H1 (cell line): Measurements from ENCODE around the gene TSPAN3. TPM values are rescaled to one million over a fixed set of nuclear protein-coding genes. Genes with fewer than 3 reads are reported as not detected.
A peak's percentile ranks its signal among the peaks of the same experiment; 100 is the strongest.

Experiments used
- CTCF ChIA-PET: fragments of 300-600 bp; sonication (Branson Sonifier 250); formaldehyde crosslinking; loops from one replicate; lab custom pipeline; 2021; ENCODE audit not compliant: partially characterized antibody; lab: Charles Lee
- POLR2A ChIA-PET: fragments of 300-600 bp; sonication (Branson Sonifier 250); formaldehyde crosslinking; loops from one replicate; lab custom pipeline; 2021; ENCODE audit warnings: inconsistent platforms; ENCODE audit not compliant: partially characterized antibody; lab: Charles Lee
- DNase-seq, 2 experiments: peaks; one replicate each; pipeline versions ENCODE4 v3.0.0 to v3.0.0-alpha.2; 2010 to 2022; ENCODE audit warnings: low spot score in 2 of 2, low read depth in 1 of 2, mixed read lengths in 1 of 2
- FAIRE-seq: peaks from 2 replicates; lab custom pipeline; 2011; peaks lifted over from hg19 to GRCh38; lab: Jason Lieb, UNC
- H2AFZ ChIP-seq: 2 replicates; pipeline ENCODE4 v1.8.1; 2012; ENCODE audit warnings: low read length, inconsistent platforms
- H2AK5ac ChIP-seq: 2 replicates; pipeline ENCODE4 v1.6.1; 2013; ENCODE audit warnings: low read depth, low read length
- H2BK120ac ChIP-seq: replicated peaks from 2 replicates; pipeline ENCODE3; 2013; ENCODE audit warnings: low read depth, low read length, inconsistent platforms
- H2BK12ac ChIP-seq: 2 replicates; pipeline ENCODE4 v1.6.1; 2013; ENCODE audit warnings: low read depth, low read length
- H2BK15ac ChIP-seq: 2 replicates; pipeline ENCODE4 v1.6.1; 2013; ENCODE audit warnings: low read length
- H2BK20ac ChIP-seq: 2 replicates; pipeline ENCODE4 v1.6.1; 2013; ENCODE audit warnings: low read length
- H2BK5ac ChIP-seq: 2 replicates; pipeline ENCODE4 v1.6.1; 2013; ENCODE audit warnings: low read depth, low read length
- H3K14ac ChIP-seq: 2 replicates; pipeline ENCODE4 v1.6.1; 2013; ENCODE audit warnings: inconsistent platforms; ENCODE audit not compliant: insufficient read length
- H3K18ac ChIP-seq: 2 replicates; pipeline ENCODE4 v1.6.1; 2013; ENCODE audit warnings: low read length; ENCODE audit errors: extremely low read depth
- H3K23ac ChIP-seq: 2 replicates; pipeline ENCODE4 v1.6.1; 2013; ENCODE audit warnings: inconsistent platforms; ENCODE audit not compliant: insufficient read length
- H3K23me2 ChIP-seq: 2 replicates; pipeline ENCODE4 v1.6.1; 2013; ENCODE audit warnings: low read depth, low read length
- H3K27ac ChIP-seq: 2 replicates; pipeline ENCODE4 v1.6.1; 2011; ENCODE audit warnings: low read depth, low read length, inconsistent platforms
- H3K27me3 ChIP-seq, 4 experiments: replicated peaks in 1 of 4; 1 replicate in 1 of 4; 2 replicates in 3 of 4; pipeline versions ENCODE4 v1.6.1 to v1.8.1; 2011 to 2013; ENCODE audit warnings: low read length in 3 of 4, mild to moderate bottlenecking in 3 of 4, inconsistent platforms in 2 of 4, mixed read lengths in 2 of 4, moderate library complexity in 1 of 4; ENCODE audit not compliant: control insufficient read depth in 3 of 4, insufficient read depth in 3 of 4; ENCODE audit errors: extremely low read depth in 1 of 4
- H3K36me3 ChIP-seq, 4 experiments: 2 replicates each; pipeline versions ENCODE4 v1.6.1 to v1.8.1; 2011 to 2013; ENCODE audit warnings: mild to moderate bottlenecking in 4 of 4, low read length in 3 of 4, moderate library complexity in 2 of 4, control low read depth in 1 of 4, inconsistent platforms in 1 of 4; ENCODE audit not compliant: insufficient read depth in 4 of 4, control insufficient read depth in 2 of 4
- H3K4ac ChIP-seq: replicated peaks from 2 replicates; pipeline ENCODE3; 2013; ENCODE audit warnings: low read length, low read depth, mixed read lengths, inconsistent platforms; ENCODE audit not compliant: insufficient read length
- H3K4me1 ChIP-seq, 4 experiments: replicated peaks in 1 of 4; 1 replicate in 1 of 4; 2 replicates in 3 of 4; pipeline versions ENCODE4 v1.6.1 to v1.8.1; 2011 to 2013; ENCODE audit warnings: low read length in 3 of 4, inconsistent platforms in 2 of 4, mixed read lengths in 1 of 4; ENCODE audit not compliant: insufficient read depth in 4 of 4, control insufficient read depth in 3 of 4
- H3K4me2 ChIP-seq, 2 experiments: 2 replicates each; pipeline versions ENCODE4 v1.6.1 to v1.8.1; 2011 to 2013; ENCODE audit warnings: low read depth in 2 of 2, low read length in 2 of 2, control low read depth in 1 of 2, inconsistent platforms in 1 of 2, mild to moderate bottlenecking in 1 of 2; ENCODE audit not compliant: insufficient read depth in 1 of 2
- H3K4me3 ChIP-seq, 4 experiments: fragments of 200-600, 300-600 bp in 1 of 4; sonication (generic), shearing (Covaris generic), sonication (Bioruptor Twin) in 1 of 4; 2 replicates each; pipeline versions ENCODE4 v1.5.1 to v1.8.1; 2011 to 2016; ENCODE audit warnings: low read length in 4 of 4, low read depth in 3 of 4, control low read depth in 2 of 4, inconsistent platforms in 2 of 4, mild to moderate bottlenecking in 2 of 4, mixed read lengths in 1 of 4, moderate library complexity in 1 of 4; ENCODE audit not compliant: insufficient read depth in 2 of 4; ENCODE audit errors: extremely low read depth in 1 of 4
- H3K56ac ChIP-seq: replicated peaks from 2 replicates; pipeline ENCODE3; 2013; ENCODE audit warnings: low read depth, mild to moderate bottlenecking, mixed read lengths, low read length, inconsistent platforms; ENCODE audit not compliant: insufficient read length
- H3K79me1 ChIP-seq: 2 replicates; pipeline ENCODE4 v1.6.1; 2013; ENCODE audit warnings: low read depth, low read length, control low read depth
- H3K79me2 ChIP-seq, 2 experiments: 2 replicates each; pipeline versions ENCODE4 v1.6.1 to v1.8.1; 2012 to 2013; ENCODE audit warnings: low read length in 2 of 2, mild to moderate bottlenecking in 2 of 2, inconsistent platforms in 1 of 2; ENCODE audit not compliant: insufficient read depth in 2 of 2, control insufficient read depth in 1 of 2
- H3K9ac ChIP-seq, 4 experiments: replicated peaks in 1 of 4; 1 replicate in 1 of 4; 2 replicates in 3 of 4; pipeline versions ENCODE4 v1.6.1 to v1.8.1; 2011 to 2013; ENCODE audit warnings: low read depth in 3 of 4, low read length in 3 of 4, control low read depth in 2 of 4, mild to moderate bottlenecking in 2 of 4, moderate library complexity in 2 of 4, inconsistent platforms in 1 of 4; ENCODE audit errors: extremely low read depth in 1 of 4
- H3K9me3 ChIP-seq, 2 experiments: 2 replicates each; pipeline versions ENCODE4 v1.6.1 to v1.8.1; 2012 to 2013; ENCODE audit warnings: mild to moderate bottlenecking in 2 of 2, moderate library complexity in 2 of 2, control low read depth in 1 of 2, inconsistent platforms in 1 of 2, low read depth in 1 of 2, low read length in 1 of 2, mixed read lengths in 1 of 2; ENCODE audit not compliant: insufficient read depth in 2 of 2
- H4K20me1 ChIP-seq, 2 experiments: replicated peaks in 1 of 2; 2 replicates each; pipeline versions ENCODE3 to v1.8.1; 2011 to 2013; ENCODE audit warnings: inconsistent platforms in 2 of 2, low read length in 2 of 2, mild to moderate bottlenecking in 1 of 2; ENCODE audit not compliant: insufficient read depth in 2 of 2, control insufficient read depth in 1 of 2
- H4K5ac ChIP-seq: 2 replicates; pipeline ENCODE4 v1.6.1; 2013; ENCODE audit warnings: low read length, low read depth, mixed read lengths, inconsistent platforms; ENCODE audit not compliant: insufficient read length
- H4K8ac ChIP-seq: 2 replicates; pipeline ENCODE4 v1.8.0; 2013; ENCODE audit warnings: mild to moderate bottlenecking, moderate library complexity, low read length, inconsistent platforms; ENCODE audit not compliant: insufficient read depth; ENCODE audit errors: extremely low read depth
- H4K91ac ChIP-seq: replicated peaks from 2 replicates; pipeline ENCODE3; 2013; ENCODE audit warnings: low read length, mixed read lengths, inconsistent platforms; ENCODE audit not compliant: insufficient read length
- BACH1 ChIP-seq: IDR thresholded peaks from 2 replicates; pipeline ENCODE4 v1.6.1; 2012; ENCODE audit warnings: low read length, improper control_type of control experiment
- GTF2F1 ChIP-seq: IDR thresholded peaks from 2 replicates; pipeline ENCODE4 v1.6.1; 2012; ENCODE audit warnings: low read depth, low read length, improper control_type of control experiment, borderline replicate concordance
- HDAC6 ChIP-seq: IDR thresholded peaks from one replicate; pipeline ENCODE4 v1.7.1; 2012; ENCODE audit warnings: low read depth, mild to moderate bottlenecking, inconsistent platforms, low read length, moderate library complexity
- SP2 ChIP-seq: IDR thresholded peaks from 2 replicates; pipeline ENCODE4 v1.6.1; 2012; ENCODE audit warnings: mild to moderate bottlenecking, low read length, inconsistent platforms
- SRF ChIP-seq: IDR thresholded peaks from 2 replicates; pipeline ENCODE4 v1.6.1; 2011; ENCODE audit warnings: mild to moderate bottlenecking, low read depth, low read length, moderate library complexity
- SUZ12 ChIP-seq: fragments of 200-600 bp; sonication (generic); IDR thresholded peaks from 2 replicates; pipeline ENCODE4 v1.6.1; 2012; ENCODE audit warnings: mild to moderate bottlenecking, inconsistent platforms, low read length, moderate library complexity, mixed read lengths
- YY1 ChIP-seq: IDR thresholded peaks from 2 replicates; pipeline ENCODE4 v1.6.1; 2011; ENCODE audit warnings: low read depth, mild to moderate bottlenecking, low read length
- WGBS, 2 experiments: shearing (Covaris generic) in 1 of 2; methylation state at CpG; one replicate each; pipeline versions ENCODE4 v1.1.6 to v1.1.7; 2013 to 2015; ENCODE audit warnings: low lambda C conversion rate in 2 of 2, mixed read lengths in 2 of 2, inconsistent platforms in 1 of 2, low coverage in 1 of 2, missing lambda C conversion rate in 1 of 2; ENCODE audit not compliant: insufficient replicate concordance in 2 of 2, insufficient coverage in 1 of 2, insufficient read length in 1 of 2; ENCODE audit errors: extremely low coverage in 1 of 2, missing lambda C conversion rate in 1 of 2; 5-methylcytosine and 5-hydroxymethylcytosine counted together
- polyA plus RNA-seq, 7 experiments: library from polyadenylated mRNA; depleted of rRNA in 3 of 7; stranded (reverse) in 5 of 7; unstranded in 2 of 7; fragments of >200 nt in 5 of 7; fragments of 200-250 nt in 2 of 7; gene quantifications; 1 replicate in 5 of 7; 2 replicates in 1 of 7; 4 replicates in 1 of 7; pipeline versions ENCODE4 v1.2.1 to v1.2.3, GENCODE V29; 2011 to 2013; ENCODE audit warnings: missing spikeins in 2 of 7, mixed read lengths in 2 of 7
- total RNA-seq: library from RNA; stranded (reverse); fragmentation: NEBNext Ultra II Directional; extraction: Animal tissue kit (Norgen Biotek cat#: 25700); gene quantifications from 2 replicates; pipeline ENCODE4 v1.2.1, GENCODE V29; 2021
- TF ChIP-seq, protein P1 (sequence below): IDR thresholded peaks from 2 replicates; pipeline ENCODE4 v1.6.1; 2011; ENCODE audit warnings: low read depth, mild to moderate bottlenecking, low read length; ENCODE audit not compliant: insufficient read depth
- TF ChIP-seq, protein P2 (sequence below): IDR thresholded peaks from 2 replicates; pipeline ENCODE4 v1.6.1; 2012; ENCODE audit warnings: low read length, inconsistent platforms

Gene TSPAN3
- total and polyA plus RNA-seq, 2 of the 8 experiments (the other 6 are each of a cell fraction or from before 2014, with no cell fraction given), result 107 to 238 TPM

DNA sequence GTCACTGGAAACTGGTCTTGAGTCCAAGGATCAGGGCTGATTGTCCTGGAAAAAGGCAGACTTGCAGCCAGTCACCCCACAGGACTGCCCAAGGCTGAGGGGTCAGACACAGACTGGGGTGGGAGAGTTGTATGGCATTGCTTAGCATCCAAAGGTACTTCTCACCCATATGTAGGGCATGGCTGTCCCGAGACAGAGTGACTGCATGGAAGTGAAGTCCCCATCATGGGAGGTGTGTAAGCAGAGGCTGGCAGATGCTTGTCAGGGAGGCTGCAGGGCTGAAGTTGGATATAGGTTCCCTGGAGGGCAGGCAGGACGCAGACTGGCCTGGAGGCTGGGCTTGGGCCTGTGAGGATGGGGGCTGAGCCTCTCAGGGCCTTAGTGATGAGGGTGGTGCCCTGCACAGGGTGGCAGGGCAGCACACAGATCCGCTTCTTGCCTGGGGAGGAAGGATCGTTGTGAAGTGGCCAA is 44.9 kb downstream of the TSPAN3 start:
- Histone ChIP-seq H2BK12ac (no peak overlapping the region), H2BK5ac (no peak overlapping the region), H3K36me3 (no peaks in the 10 kb centered on the region), H3K79me2 (no peaks in the 10 kb centered on the region), H3K4ac (no peak overlapping the region), H2BK20ac (no peak overlapping the region; the same call in 1 of the 2 replicates), H4K20me1 (no peaks in the 10 kb centered on the region), H4K5ac (no peak overlapping the region), H3K14ac (no peak overlapping the region), H3K23ac (no peak overlapping the region), H3K4me2 (no peak overlapping the region), H2AFZ (no peak overlapping the region), H4K8ac (no peak overlapping the region), H3K9ac (no peak overlapping the region), H3K27ac (no peak overlapping the region), H3K79me1 (no peaks in the 10 kb centered on the region), H4K91ac (no peak overlapping the region), H3K18ac (no peak overlapping the region), H3K4me1 (peaks cover 0 to 24% (median 8%) of the 10 kb centered on the region in 4 experiments; a peak in 5 of 7 replicates), H2AK5ac (no peak overlapping the region), H3K4me3 (no peak overlapping the region), H2BK120ac (no peak overlapping the region), H3K27me3 (peaks cover 0 to 7% (median 0%) of the 10 kb centered on the region in 4 experiments; a peak in 3 of 7 replicates), H3K9me3 (no peaks in the 10 kb centered on the region), H2BK15ac (0 out of 2 replicates have a peak overlapping the region, but pooled peaks have one; percentile 65), H3K23me2 (peaks cover 4% of the 10 kb centered on the region; the same call in 1 of the 2 replicates), H3K56ac (no peak overlapping the region)
- TF ChIP-seq SP2 (no peak), YY1 (no peak), HDAC6 (no peak), GTF2F1 (no peak), BACH1 (no peak), SRF (no peak), SUZ12 (no peak)
- TF ChIP-seq, protein P1, sequence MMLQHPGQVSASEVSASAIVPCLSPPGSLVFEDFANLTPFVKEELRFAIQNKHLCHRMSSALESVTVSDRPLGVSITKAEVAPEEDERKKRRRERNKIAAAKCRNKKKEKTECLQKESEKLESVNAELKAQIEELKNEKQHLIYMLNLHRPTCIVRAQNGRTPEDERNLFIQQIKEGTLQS, result no peak
- TF ChIP-seq, protein P2, sequence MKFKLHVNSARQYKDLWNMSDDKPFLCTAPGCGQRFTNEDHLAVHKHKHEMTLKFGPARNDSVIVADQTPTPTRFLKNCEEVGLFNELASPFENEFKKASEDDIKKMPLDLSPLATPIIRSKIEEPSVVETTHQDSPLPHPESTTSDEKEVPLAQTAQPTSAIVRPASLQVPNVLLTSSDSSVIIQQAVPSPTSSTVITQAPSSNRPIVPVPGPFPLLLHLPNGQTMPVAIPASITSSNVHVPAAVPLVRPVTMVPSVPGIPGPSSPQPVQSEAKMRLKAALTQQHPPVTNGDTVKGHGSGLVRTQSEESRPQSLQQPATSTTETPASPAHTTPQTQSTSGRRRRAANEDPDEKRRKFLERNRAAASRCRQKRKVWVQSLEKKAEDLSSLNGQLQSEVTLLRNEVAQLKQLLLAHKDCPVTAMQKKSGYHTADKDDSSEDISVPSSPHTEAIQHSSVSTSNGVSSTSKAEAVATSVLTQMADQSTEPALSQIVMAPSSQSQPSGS, result no peak
- ChIA-PET POLR2A (interaction anchor here (1.1 kb wide), 1 partner anchor 18 kb away, joined by 3 read pairs; no protein-coding TSS in a partner anchor), CTCF (interaction anchor here (0.6 to 5.8 kb wide), 13 partner anchors 9 to 607 kb away, joined by 3 to 77 read pairs (median 12); partner anchors contain the start of gene PSTPIP1)
- FAIRE-seq (no peak), DNase-seq (peak in 1 of 2 experiments; percentile 42)
- WGBS, 2 experiments, result 87% methylated on average over 4 of the region's 4 CpGs; no CpG with 5 or more reads in 1 of the 2 experiments
